ENCODE results near the gene RHOBTB1.

DNA sequence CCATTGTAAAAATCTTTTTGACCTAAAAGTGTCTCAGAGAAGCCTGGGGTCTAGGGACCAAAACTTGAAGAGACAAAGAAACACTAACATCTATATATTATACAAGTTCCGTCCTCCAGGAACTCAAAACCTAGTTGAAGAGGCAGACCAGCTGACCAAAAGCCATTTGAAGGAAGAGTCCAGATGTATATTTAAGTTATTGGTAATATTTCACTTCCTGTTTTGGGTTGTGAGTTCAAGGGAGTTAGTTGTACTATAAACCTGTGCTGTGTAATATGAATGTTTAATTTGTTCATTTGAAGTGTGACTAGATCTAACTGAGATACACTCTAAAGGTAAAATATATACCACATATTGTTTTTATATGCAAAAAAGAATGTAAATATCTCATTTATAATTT, 120.7 kb downstream of the RHOBTB1 start:
- TF ChIP-seq CTCF (IDR thresholded peaks at IDR 0.05; ENCODE audit: poor library complexity) (no peak), EZH2 (IDR thresholded peaks at IDR 0.05; ENCODE audit: borderline replicate concordance) (no peak), EZH2phosphoT487 (IDR thresholded peaks at IDR 0.05; ENCODE audit: low read depth, severe bottlenecking, unreplicated experiment) (no peak)
